ENCODE data around the gene RBBP7. TPM values are rescaled to one million over a fixed set of nuclear protein-coding genes. Genes with fewer than 3 reads are reported as not detected.

Gene RBBP7
- total RNA-seq, 2 experiments from 2014 or later: 192 TPM

GRCh38 chrX:16822723-16823122 is 47.4 kb downstream of the RBBP7 start:
- H3K4me3 Mint-ChIP-seq: no peak overlapping the region
- peaks cover 10% of the 10 kb centered on the region for H3K4me1 Mint-ChIP-seq
- no peaks in the 10 kb centered on the region for H3K27me3 Mint-ChIP-seq
- H3K9me3 Mint-ChIP-seq: no peaks in the 10 kb centered on the region
- H3K36me3 Mint-ChIP-seq: no peaks in the 10 kb centered on the region
- DNase-seq: no peak
- no peak overlapping the region for H3K27ac Mint-ChIP-seq

DNA sequence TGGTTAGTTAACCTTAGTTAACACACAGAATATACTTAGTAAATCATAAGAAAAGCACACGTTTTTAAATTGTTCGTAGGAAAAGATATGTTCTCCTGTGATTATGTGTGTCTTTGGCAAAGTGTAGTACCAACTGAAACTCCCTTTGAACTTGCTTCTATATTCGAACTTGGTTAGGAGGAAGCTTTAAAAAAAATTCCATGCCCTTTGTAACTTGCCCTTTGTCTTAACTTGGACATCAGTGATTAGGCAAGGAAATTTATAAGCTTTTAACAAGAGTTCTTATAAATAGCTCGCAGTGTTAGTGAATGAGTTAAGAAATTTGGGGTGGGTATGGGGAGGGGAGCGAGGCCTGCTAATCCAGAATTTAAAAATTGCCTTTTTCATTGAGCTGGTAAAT is 50.5 kb downstream of the RBBP7 start:
- Mint-ChIP-seq H3K27me3 (no peaks in the 10 kb centered on the region), H3K36me3 (no peaks in the 10 kb centered on the region), H3K4me1 (peaks cover 12% of the 10 kb centered on the region), H3K9me3 (no peaks in the 10 kb centered on the region), H3K27ac (no peak overlapping the region), H3K4me3 (no peak overlapping the region)
- DNase-seq: no peak

GRCh38 chrX:16814597-16814996 is 55.6 kb downstream of the RBBP7 start:
- Mint-ChIP-seq H3K27ac (no peak overlapping the region), H3K4me3 (no peak overlapping the region), H3K9me3 (no peaks in the 10 kb centered on the region), H3K27me3 (no peaks in the 10 kb centered on the region), H3K36me3 (peaks cover 5% of the 10 kb centered on the region), H3K4me1 (peaks cover 12% of the 10 kb centered on the region)
- DNase-seq: no peak

- DNase-seq: no peak
- H3K4me1 Mint-ChIP-seq: peaks cover 18% of the 10 kb centered on the region
- H3K9me3 Mint-ChIP-seq: no peaks in the 10 kb centered on the region
- H3K36me3 Mint-ChIP-seq: peaks cover 5% of the 10 kb centered on the region
- H3K27me3 Mint-ChIP-seq: no peaks in the 10 kb centered on the region
- H3K27ac Mint-ChIP-seq: no peak overlapping the region
- no peak overlapping the region for H3K4me3 Mint-ChIP-seq
Observed at GRCh38 chrX:16807976-16808542, 62.1 kb downstream of the RBBP7 start.

- DNase-seq: no peak
- Mint-ChIP-seq H3K27ac (no peak overlapping the region), H3K4me3 (no peak overlapping the region), H3K4me1 (peaks cover 17% of the 10 kb centered on the region), H3K9me3 (no peaks in the 10 kb centered on the region), H3K36me3 (peaks cover 5% of the 10 kb centered on the region), H3K27me3 (no peaks in the 10 kb centered on the region)
Observed at GRCh38 chrX:16807548-16807947, 62.6 kb downstream of the RBBP7 start.

GRCh38 chrX:16804923-16805464 is 65.2 kb downstream of the RBBP7 start:
- no peak for DNase-seq
- peaks cover 4% of the 10 kb centered on the region for H3K36me3 Mint-ChIP-seq
- no peak overlapping the region for H3K4me3 Mint-ChIP-seq
- no peaks in the 10 kb centered on the region for H3K9me3 Mint-ChIP-seq
- no peak overlapping the region for H3K27ac Mint-ChIP-seq
- no peaks in the 10 kb centered on the region for H3K27me3 Mint-ChIP-seq
- peaks cover 18% of the 10 kb centered on the region for H3K4me1 Mint-ChIP-seq

GRCh38 chrX:16797841-16798240 is 72.3 kb downstream of the RBBP7 start:
- Mint-ChIP-seq H3K36me3 (peaks cover 7% of the 10 kb centered on the region), H3K4me3 (no peak overlapping the region), H3K27ac (no peak overlapping the region), H3K4me1 (peaks cover 8% of the 10 kb centered on the region), H3K9me3 (no peaks in the 10 kb centered on the region), H3K27me3 (no peaks in the 10 kb centered on the region)
- DNase-seq: no peak

- no peaks in the 10 kb centered on the region for H3K27me3 Mint-ChIP-seq
- peaks cover 7% of the 10 kb centered on the region for H3K4me1 Mint-ChIP-seq
- no peak for DNase-seq
- H3K36me3 Mint-ChIP-seq: peaks cover 7% of the 10 kb centered on the region
- no peaks in the 10 kb centered on the region for H3K9me3 Mint-ChIP-seq
- H3K27ac Mint-ChIP-seq: no peak overlapping the region
- H3K4me3 Mint-ChIP-seq: no peak overlapping the region
Observed at GRCh38 chrX:16797358-16797757, 72.8 kb downstream of the RBBP7 start.

DNA sequence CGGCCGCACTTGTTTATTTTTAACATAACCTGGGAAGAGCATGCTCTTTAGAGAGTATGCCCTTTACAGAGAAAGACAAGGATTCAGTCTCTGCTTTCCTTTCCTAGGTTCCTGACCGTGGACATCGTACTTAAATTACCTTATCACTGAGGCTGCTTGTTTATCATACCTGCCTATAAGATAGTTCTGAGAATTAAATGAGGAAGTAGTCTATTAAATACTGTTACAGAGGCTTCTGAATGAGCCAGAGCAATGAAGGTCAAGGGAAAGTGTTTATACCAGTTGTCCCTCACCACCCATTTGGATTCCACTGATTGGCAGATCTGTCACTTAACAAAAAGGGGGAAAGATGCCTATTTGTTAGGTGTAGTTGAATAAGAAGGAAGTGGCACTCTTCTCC is 73.9 kb downstream of the RBBP7 start:
- DNase-seq: no peak
- Mint-ChIP-seq H3K27ac (no peak overlapping the region), H3K4me1 (peaks cover 7% of the 10 kb centered on the region), H3K36me3 (peaks cover 7% of the 10 kb centered on the region), H3K4me3 (no peak overlapping the region), H3K27me3 (no peaks in the 10 kb centered on the region), H3K9me3 (no peaks in the 10 kb centered on the region)

Other genes with a start within 250 kb of the RBBP7 start
- not detected for gene S100G, start 220.2 kb downstream of the RBBP7 start, total RNA-seq
- gene CTPS2, start 157.7 kb downstream of the RBBP7 start, total RNA-seq: 1 to 10 TPM; 6.6 to 7.1 TPM
- gene SYAP1, start 150.8 kb downstream of the RBBP7 start, total RNA-seq: 10 to 100 TPM; 20.6 to 22.3 TPM
- 10 to 100 TPM; 27.5 to 28.1 TPM for gene TXLNG, start 83.9 kb downstream of the RBBP7 start, total RNA-seq
- not detected for gene REPS2, start 76.3 kb upstream of the RBBP7 start, total RNA-seq

Measured in activated naive CD8-positive, alpha-beta T cell treated with anti-CD3 and anti-CD28 coated beads for 36 hours (primary cell).